Epithelial cell of proximal tubule (primary cell): ENCODE data around the gene CADM2. TPM values are rescaled to one million over a fixed set of nuclear protein-coding genes. Genes with fewer than 3 reads are reported as not detected.

ENCODE experiments used
- DNase-seq: peaks from one replicate; pipeline ENCODE4 v3.0.0-alpha.2; 2011; ENCODE audit warnings: low read depth
- H3K4me3 ChIP-seq: 2 replicates; pipeline ENCODE4 v1.5.1; 2011; ENCODE audit warnings: low read depth, mild to moderate bottlenecking, low read length
- total RNA-seq: library from RNA; depleted of rRNA; stranded (reverse); fragments of >200 nt; gene quantifications from 2 replicates; pipeline ENCODE4 v1.2.3, GENCODE V29; 2015
- TF ChIP-seq, protein P1 (sequence below): conservative IDR thresholded peaks from 2 replicates; pipeline ENCODE4 v1.5.1; 2012; ENCODE audit warnings: low read depth, mild to moderate bottlenecking, low read length

Gene CADM2
- total RNA-seq, 1 donor from 2014 or later = not detected

- DNase-seq = no peak
- TF ChIP-seq, protein P1, sequence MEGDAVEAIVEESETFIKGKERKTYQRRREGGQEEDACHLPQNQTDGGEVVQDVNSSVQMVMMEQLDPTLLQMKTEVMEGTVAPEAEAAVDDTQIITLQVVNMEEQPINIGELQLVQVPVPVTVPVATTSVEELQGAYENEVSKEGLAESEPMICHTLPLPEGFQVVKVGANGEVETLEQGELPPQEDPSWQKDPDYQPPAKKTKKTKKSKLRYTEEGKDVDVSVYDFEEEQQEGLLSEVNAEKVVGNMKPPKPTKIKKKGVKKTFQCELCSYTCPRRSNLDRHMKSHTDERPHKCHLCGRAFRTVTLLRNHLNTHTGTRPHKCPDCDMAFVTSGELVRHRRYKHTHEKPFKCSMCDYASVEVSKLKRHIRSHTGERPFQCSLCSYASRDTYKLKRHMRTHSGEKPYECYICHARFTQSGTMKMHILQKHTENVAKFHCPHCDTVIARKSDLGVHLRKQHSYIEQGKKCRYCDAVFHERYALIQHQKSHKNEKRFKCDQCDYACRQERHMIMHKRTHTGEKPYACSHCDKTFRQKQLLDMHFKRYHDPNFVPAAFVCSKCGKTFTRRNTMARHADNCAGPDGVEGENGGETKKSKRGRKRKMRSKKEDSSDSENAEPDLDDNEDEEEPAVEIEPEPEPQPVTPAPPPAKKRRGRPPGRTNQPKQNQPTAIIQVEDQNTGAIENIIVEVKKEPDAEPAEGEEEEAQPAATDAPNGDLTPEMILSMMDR = no peak
- H3K4me3 ChIP-seq = no peak overlapping the region
Measured at GRCh38 chr3:85364296-85364909, 405.6 kb downstream of the CADM2 start.

GRCh38 chr3:85370341-85370740, 411.6 kb downstream of the CADM2 start:
- TF ChIP-seq, protein P1 = no peak
- DNase-seq = no peak
- H3K4me3 ChIP-seq = no peak overlapping the region

DNA sequence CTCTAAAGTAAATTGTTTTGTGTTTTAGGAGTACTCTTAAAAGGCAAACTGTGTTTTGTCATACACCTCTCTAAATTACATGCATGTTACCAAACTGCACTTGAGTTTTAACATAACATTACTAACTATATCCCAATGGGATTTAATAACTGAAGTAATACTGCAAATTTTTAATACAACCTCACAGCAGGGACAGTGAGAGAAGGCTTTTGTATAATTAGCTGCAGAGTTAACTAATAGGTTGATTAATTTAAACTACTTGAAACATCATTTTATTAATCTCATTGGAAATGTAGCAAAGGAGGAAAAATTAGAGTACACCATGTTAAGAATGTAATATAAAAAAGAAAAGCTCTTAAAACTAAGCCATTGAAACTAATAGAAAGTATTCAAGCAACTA, 417.3 kb downstream of the CADM2 start:
- TF ChIP-seq, protein P1 = no peak
- no peak for DNase-seq
- H3K4me3 ChIP-seq = no peak overlapping the region

DNA sequence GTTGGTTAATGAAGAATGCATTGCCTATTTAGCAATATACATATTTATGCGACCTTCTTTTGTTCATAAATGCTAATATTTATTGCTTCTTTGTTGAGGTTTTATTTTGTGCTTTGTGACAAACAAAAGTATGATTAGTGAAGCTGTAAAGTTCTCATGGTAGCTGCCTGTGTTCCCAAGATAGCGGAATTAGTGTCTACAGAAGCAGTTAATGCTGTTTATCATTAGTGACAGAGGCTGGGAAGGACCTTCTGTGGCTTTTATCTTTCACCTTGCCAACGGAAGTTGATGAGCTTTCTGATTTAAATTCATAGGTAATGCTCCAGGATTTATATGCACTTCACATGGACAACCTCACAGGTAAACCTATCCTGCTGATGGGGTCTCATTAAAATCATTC, 418.3 kb downstream of the CADM2 start:
- H3K4me3 ChIP-seq = no peak overlapping the region
- no peak for DNase-seq
- TF ChIP-seq, protein P1 = no peak

- TF ChIP-seq, protein P1 = no peak
- H3K4me3 ChIP-seq = no peak overlapping the region
- no peak for DNase-seq
Measured at GRCh38 chr3:85384372-85384771, 425.6 kb downstream of the CADM2 start.

- no peak for DNase-seq
- TF ChIP-seq, protein P1 = no peak
- no peak overlapping the region for H3K4me3 ChIP-seq
Measured at GRCh38 chr3:85387913-85388505, 429.2 kb downstream of the CADM2 start.

DNA sequence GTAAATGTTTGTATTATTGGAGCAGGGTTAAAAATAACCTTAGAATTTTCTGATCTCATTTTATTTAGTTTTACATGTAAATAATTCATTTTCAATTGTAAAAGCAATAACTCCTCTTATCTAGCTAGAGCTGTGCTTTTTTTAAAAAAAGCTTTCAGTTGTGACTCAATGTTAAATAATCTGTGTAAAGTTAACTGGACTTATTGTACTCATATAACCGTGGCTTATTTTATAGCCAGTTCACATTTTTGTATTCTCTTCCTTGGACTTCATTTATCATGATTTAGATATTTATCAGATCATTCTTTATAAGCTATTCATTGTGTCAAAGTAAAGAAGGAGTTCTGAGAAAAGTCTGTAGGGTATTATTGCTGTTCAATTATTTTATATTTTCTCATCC, 435.6 kb downstream of the CADM2 start:
- TF ChIP-seq, protein P1 = no peak

More for the DNA sequence above, 435.6 kb downstream of the CADM2 start:
- DNase-seq = no peak
- H3K4me3 ChIP-seq = no peak overlapping the region
